ENCODE data around the gene BCAS3. TPM values are rescaled to one million over a fixed set of nuclear protein-coding genes. Genes with fewer than 3 reads are reported as not detected.

Gene BCAS3
- total RNA-seq, 2 experiments from 2014 or later: 13.4 to 14.5 TPM

DNA sequence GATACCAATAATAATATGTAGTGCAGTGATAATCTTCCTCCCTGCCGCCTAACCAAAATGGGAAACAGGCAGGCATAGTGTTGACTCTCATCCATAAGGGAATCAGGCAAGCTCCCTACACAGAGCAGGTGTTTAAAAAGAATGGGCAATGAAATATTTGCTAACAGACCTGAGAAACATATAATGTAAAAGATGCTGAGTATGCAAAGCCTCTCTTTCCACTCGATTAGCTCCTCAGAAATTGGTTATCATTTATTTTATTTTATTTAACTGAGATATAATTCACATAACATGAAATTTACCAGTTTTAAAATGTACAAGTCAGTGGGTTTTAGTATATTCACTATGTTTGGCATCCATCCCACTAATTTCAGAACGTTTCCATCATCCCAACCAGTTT is 404.3 kb downstream of the BCAS3 start:
- no peak overlapping the region for H3K27ac ChIP-seq (ENCODE audit: low read depth, low read length, poor library complexity, severe bottlenecking)
- no peaks in the 10 kb centered on the region for H3K9me3 ChIP-seq (ENCODE audit: low read length)
- DNase-seq (ENCODE audit: low spot score): no peak
- ChIA-PET POLR2A (no interaction called here), CTCF (ENCODE audit: unreplicated experiment) (no interaction called here)
- no peaks in the 10 kb centered on the region for H3K36me3 ChIP-seq (ENCODE audit: insufficient read depth, low read length)
- H3K9me2 ChIP-seq (ENCODE audit: insufficient read depth, low read length): no peaks in the 10 kb centered on the region
- H2AFZ ChIP-seq (ENCODE audit: low read length): no peak overlapping the region
- H3K4me1 ChIP-seq (ENCODE audit: insufficient read depth, low read length, poor library complexity, severe bottlenecking): no peaks in the 10 kb centered on the region
- no TSS peak for BruUV-seq (replicated peaks)
- TF ChIP-seq EZH2phosphoT487 (IDR thresholded peaks at IDR 0.05; ENCODE audit: borderline replicate concordance, low read depth, low read length) (no peak), CTCF (conservative IDR thresholded peaks at IDR 0.05; ENCODE audit: low read length) (no peak)
- no peak overlapping the region for H3K4me3 ChIP-seq (ENCODE audit: low read depth, low read length, poor library complexity, severe bottlenecking)
- intact Hi-C loops (cut with micrococcal nuclease; ENCODE audit: unreplicated experiment): no loop called here
- H4K20me1 ChIP-seq (ENCODE audit: insufficient read depth, low read length): no peaks in the 10 kb centered on the region
- H3K79me2 ChIP-seq (ENCODE audit: insufficient read depth, low read depth, low read length): no peaks in the 10 kb centered on the region
- no peak overlapping the region for H3K4me2 ChIP-seq (ENCODE audit: low read length)

DNA sequence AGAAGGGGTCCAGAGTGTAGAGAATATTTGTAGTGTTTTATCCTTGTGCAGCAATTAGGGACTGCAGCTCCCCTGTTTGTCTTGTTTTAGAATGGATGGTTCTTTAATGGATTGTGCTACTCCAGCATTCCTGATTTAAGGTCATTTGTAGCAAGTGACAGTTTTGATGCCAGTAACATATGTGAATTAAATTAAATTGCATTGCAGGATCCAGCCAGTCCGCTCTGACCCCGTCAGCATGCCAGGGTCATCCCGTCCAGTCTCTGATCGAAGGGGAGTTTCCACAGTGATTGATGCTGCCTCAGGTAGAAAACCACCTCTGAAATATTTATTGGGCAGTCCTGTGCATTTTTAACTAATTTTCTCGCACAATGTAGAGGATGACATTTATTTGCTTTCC is 406.6 kb downstream of the BCAS3 start:
- Histone ChIP-seq H3K9me2 (ENCODE audit: insufficient read depth, low read length) (no peaks in the 10 kb centered on the region), H4K20me1 (ENCODE audit: insufficient read depth, low read length) (no peaks in the 10 kb centered on the region), H3K9me3 (ENCODE audit: low read length) (no peaks in the 10 kb centered on the region), H3K4me2 (ENCODE audit: low read length) (no peak overlapping the region), H3K36me3 (ENCODE audit: insufficient read depth, low read length) (no peaks in the 10 kb centered on the region), H3K4me1 (ENCODE audit: insufficient read depth, low read length, poor library complexity, severe bottlenecking) (no peaks in the 10 kb centered on the region), H3K79me2 (ENCODE audit: insufficient read depth, low read depth, low read length) (no peaks in the 10 kb centered on the region), H2AFZ (ENCODE audit: low read length) (no peak overlapping the region), H3K4me3 (ENCODE audit: low read depth, low read length, poor library complexity, severe bottlenecking) (no peak overlapping the region), H3K27ac (ENCODE audit: low read depth, low read length, poor library complexity, severe bottlenecking) (no peak overlapping the region)
- BruUV-seq (replicated peaks): no TSS peak
- no peak for TF ChIP-seq EZH2phosphoT487 (IDR thresholded peaks at IDR 0.05; ENCODE audit: borderline replicate concordance, low read depth, low read length)
- no peak for TF ChIP-seq CTCF (conservative IDR thresholded peaks at IDR 0.05; ENCODE audit: low read length)
- POLR2A ChIA-PET: interaction anchor here (0.7 kb wide), 1 partner anchor 22 kb away, joined by 3 read pairs; no protein-coding TSS in a partner anchor
- CTCF ChIA-PET (ENCODE audit: unreplicated experiment): no interaction called here
- intact Hi-C loops (cut with micrococcal nuclease; ENCODE audit: unreplicated experiment): no loop called here
- no peak for DNase-seq (ENCODE audit: low spot score)

GRCh38 chr17:61087024-61087423 is 409.4 kb downstream of the BCAS3 start:
- Histone ChIP-seq H3K79me2 (ENCODE audit: insufficient read depth, low read depth, low read length) (no peaks in the 10 kb centered on the region), H3K27ac (ENCODE audit: low read depth, low read length, poor library complexity, severe bottlenecking) (no peak overlapping the region), H2AFZ (ENCODE audit: low read length) (no peak overlapping the region), H3K36me3 (ENCODE audit: insufficient read depth, low read length) (no peaks in the 10 kb centered on the region), H4K20me1 (ENCODE audit: insufficient read depth, low read length) (no peaks in the 10 kb centered on the region), H3K9me3 (ENCODE audit: low read length) (no peaks in the 10 kb centered on the region), H3K4me3 (ENCODE audit: low read depth, low read length, poor library complexity, severe bottlenecking) (no peak overlapping the region), H3K9me2 (ENCODE audit: insufficient read depth, low read length) (no peaks in the 10 kb centered on the region), H3K4me2 (ENCODE audit: low read length) (no peak overlapping the region), H3K4me1 (ENCODE audit: insufficient read depth, low read length, poor library complexity, severe bottlenecking) (no peaks in the 10 kb centered on the region)
- POLR2A ChIA-PET: no interaction called here
- intact Hi-C loops (cut with micrococcal nuclease; ENCODE audit: unreplicated experiment): no loop called here
- CTCF ChIA-PET (ENCODE audit: unreplicated experiment): no interaction called here
- TF ChIP-seq EZH2phosphoT487 (IDR thresholded peaks at IDR 0.05; ENCODE audit: borderline replicate concordance, low read depth, low read length) (no peak), CTCF (conservative IDR thresholded peaks at IDR 0.05; ENCODE audit: low read length) (no peak)
- no TSS peak for BruUV-seq (replicated peaks)
- no peak for DNase-seq (ENCODE audit: low spot score)
